K562 (cell line): ENCODE measurements around the gene CCNY. TPM values are rescaled to one million over a fixed set of nuclear protein-coding genes. Genes with fewer than 3 reads are reported as not detected.
A peak's percentile ranks its signal among the peaks of the same experiment; 100 is the strongest.

ENCODE experiments used
- DDX20 ChIP-seq: fragments of 450-650 bp; IDR thresholded peaks from 2 replicates; pipeline ENCODE4 v1.6.1; 2016; ENCODE audit warnings: missing genetic modification characterization, low read depth, mild to moderate bottlenecking, missing compliant biosample characterization, moderate library complexity
- DPF2 ChIP-seq: fragments of 450-650 bp; IDR thresholded peaks from 2 replicates; pipeline ENCODE4 v1.6.1; 2016
- ETV1 ChIP-seq: fragments of 450-650 bp; conservative IDR thresholded peaks from 2 replicates; pipeline ENCODE4 v1.6.1; 2016; ENCODE audit warnings: missing genetic modification characterization, control low read depth, low read depth, missing compliant biosample characterization
- JUNB ChIP-seq: fragments of 450-650 bp; formaldehyde crosslinking; conservative IDR thresholded peaks from 2 replicates; pipeline ENCODE4 v1.4.0; 2020; ENCODE audit warnings: mild to moderate bottlenecking
- MECOM ChIP-seq: fragments of 250-450 bp; sonication (Bioruptor Pico); IDR thresholded peaks from 2 replicates; pipeline ENCODE4 v1.8.0; 2022; ENCODE audit warnings: inconsistent platforms
- NFE2L1 ChIP-seq: fragments of 450-650 bp; IDR thresholded peaks from 2 replicates; pipeline ENCODE4 v1.6.1; 2016; ENCODE audit warnings: missing genetic modification characterization, low read depth, mild to moderate bottlenecking, missing compliant biosample characterization, moderate library complexity, borderline replicate concordance
- PHB2 ChIP-seq: fragments of 450-650 bp; IDR thresholded peaks from 2 replicates; pipeline ENCODE4 v1.6.1; 2017; ENCODE audit warnings: low read depth
- PTBP1 ChIP-seq: fragments of 200-400 bp; formaldehyde crosslinking; IDR thresholded peaks from 2 replicates; pipeline ENCODE4 v1.6.1; 2017; ENCODE audit warnings: low read depth, low read length
- RBM39 ChIP-seq: fragments of 200-400 bp; formaldehyde crosslinking; optimal IDR thresholded peaks from 2 replicates; pipeline ENCODE3; 2018; ENCODE audit warnings: low read depth, low read length
- SNIP1 ChIP-seq: fragments of 450-650 bp; IDR thresholded peaks from 2 replicates; pipeline ENCODE4 v1.7.1; 2017; ENCODE audit warnings: low read depth, mild to moderate bottlenecking
- STAT5A ChIP-seq: IDR thresholded peaks from 2 replicates; pipeline ENCODE4 v1.6.1; 2012; ENCODE audit warnings: low read length, inconsistent platforms, borderline replicate concordance
- THRAP3 ChIP-seq: fragments of 450-650 bp; IDR thresholded peaks from 2 replicates; pipeline ENCODE4 v1.6.1; 2016; ENCODE audit warnings: mild to moderate bottlenecking, inconsistent platforms, borderline replicate concordance
- U2AF2 ChIP-seq: fragments of 200-400 bp; formaldehyde crosslinking; optimal IDR thresholded peaks from 2 replicates; pipeline ENCODE3; 2017; ENCODE audit warnings: low read depth, mild to moderate bottlenecking, low read length
- ZBTB1 ChIP-seq: sonication (generic); formaldehyde crosslinking; IDR thresholded peaks from 2 replicates; pipeline ENCODE4 v1.8.1; 2023; ENCODE audit warnings: missing genetic modification reagents, low read depth, mild to moderate bottlenecking, borderline replicate concordance
- ZNF140 ChIP-seq: fragments of 250-450 bp; sonication (Bioruptor Pico); IDR thresholded peaks from 2 replicates; pipeline ENCODE4 v1.8.0; 2021; ENCODE audit warnings: moderate library complexity, mild to moderate bottlenecking, inconsistent platforms
- ZNF41 ChIP-seq: fragments of 250-450 bp; sonication (Bioruptor Pico); conservative IDR thresholded peaks from 2 replicates; pipeline ENCODE4 v1.4.0; 2020; ENCODE audit warnings: mild to moderate bottlenecking
- ZNF57 ChIP-seq: fragments of 450-650 bp; formaldehyde crosslinking; IDR thresholded peaks from 2 replicates; pipeline ENCODE4 v1.4.0; 2020; ENCODE audit warnings: mild to moderate bottlenecking, moderate library complexity
- ZNF589 ChIP-seq: fragments of 200-800 bp; sonication (Bioruptor generic); IDR thresholded peaks from 2 replicates; pipeline ENCODE4 v1.6.1; 2016; ENCODE audit warnings: low read depth, missing genetic modification characterization, missing compliant biosample characterization
- polyA plus RNA-seq, 8 experiments: library from polyadenylated mRNA; depleted of rRNA in 4 of 8; stranded (reverse) in 5 of 8; unstranded in 3 of 8; fragments of >200 nt; fragmentation: Nextera tagmentation in 2 of 8; fragmentation: Illumina TruSeq in 1 of 8; extraction: Ambion mirVana in 2 of 8; extraction: Trizol in 1 of 8; gene quantifications; 2 replicates each; pipeline versions ENCODE4 v1.2.1 to v1.2.3, GENCODE V29; 2011 to 2014; ENCODE audit warnings: inconsistent platforms in 1 of 8, missing spikeins in 1 of 8
- total RNA-seq, 7 experiments: library from RNA; depleted of rRNA in 6 of 7; stranded (reverse); fragments of >200 nt in 6 of 7; fragmentation: Illumina TruSeq in 2 of 7; extraction: Trizol in 2 of 7; gene quantifications; 2 replicates each; pipeline versions ENCODE4 v1.2.1 to v1.2.3, GENCODE V29; 2011 to 2021; ENCODE audit warnings: low replicate concordance in 1 of 7
- TF ChIP-seq, protein P1 (sequence below): fragments of 450-650 bp; formaldehyde crosslinking; IDR thresholded peaks from 2 replicates; pipeline ENCODE4 v1.4.0; 2022; ENCODE audit warnings: missing genetic modification characterization

The CCNY gene
- total and polyA plus RNA-seq, 9 of the 15 experiments (the other 6 are each of a cell fraction or from before 2014, with no cell fraction given): 8.4 to 109 (median 38.6) TPM

DNA sequence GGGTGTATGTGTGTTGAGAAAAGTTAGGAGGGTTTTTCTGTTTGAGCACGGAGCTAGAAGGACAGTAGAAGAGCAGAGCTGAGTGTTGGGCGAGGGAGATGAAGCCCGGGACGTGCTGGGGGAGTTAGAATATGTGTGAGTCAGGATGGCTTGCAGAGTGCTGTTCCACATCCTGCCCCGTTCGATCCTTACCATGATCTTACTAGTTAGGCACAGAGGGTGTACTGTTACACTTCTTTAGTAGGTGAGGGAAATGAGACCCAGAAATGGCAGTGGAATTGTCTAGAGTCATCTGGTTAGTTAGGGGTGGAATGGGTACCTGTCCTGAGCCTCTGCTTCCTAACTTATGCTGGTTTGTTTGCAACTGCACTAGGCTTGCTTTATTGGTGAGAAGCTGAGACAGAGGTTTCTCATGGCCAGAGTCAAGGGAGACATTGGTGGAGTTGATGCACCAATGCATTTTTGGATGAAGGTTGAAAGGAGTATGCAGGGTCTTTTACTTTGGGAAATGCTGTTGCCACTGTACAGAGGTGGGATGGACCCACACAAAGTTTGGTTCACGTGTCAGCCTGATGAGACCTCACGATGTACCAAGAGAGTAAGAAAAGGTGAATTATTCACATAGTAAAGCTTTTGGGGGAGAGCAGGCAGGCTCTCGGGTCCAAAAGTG is 42.4 kb downstream of the CCNY start (continued):
- TF ChIP-seq, protein P1, sequence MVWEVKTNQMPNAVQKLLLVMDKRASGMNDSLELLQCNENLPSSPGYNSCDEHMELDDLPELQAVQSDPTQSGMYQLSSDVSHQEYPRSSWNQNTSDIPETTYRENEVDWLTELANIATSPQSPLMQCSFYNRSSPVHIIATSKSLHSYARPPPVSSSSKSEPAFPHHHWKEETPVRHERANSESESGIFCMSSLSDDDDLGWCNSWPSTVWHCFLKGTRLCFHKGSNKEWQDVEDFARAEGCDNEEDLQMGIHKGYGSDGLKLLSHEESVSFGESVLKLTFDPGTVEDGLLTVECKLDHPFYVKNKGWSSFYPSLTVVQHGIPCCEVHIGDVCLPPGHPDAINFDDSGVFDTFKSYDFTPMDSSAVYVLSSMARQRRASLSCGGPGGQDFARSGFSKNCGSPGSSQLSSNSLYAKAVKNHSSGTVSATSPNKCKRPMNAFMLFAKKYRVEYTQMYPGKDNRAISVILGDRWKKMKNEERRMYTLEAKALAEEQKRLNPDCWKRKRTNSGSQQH (CRISPR knock-in tag): no peak
- TF ChIP-seq SNIP1 (no peak), ZNF57 (CRISPR knock-in tag) (no peak), JUNB (no peak), PTBP1 (no peak), ZNF589 (CRISPR knock-in tag) (no peak), DDX20 (tag) (no peak), ZNF41 (CRISPR knock-in tag) (no peak), ZNF140 (CRISPR knock-in tag) (no peak), THRAP3 (no peak), ZBTB1 (CRISPR knock-in tag) (no peak), DPF2 (no peak; the same call in 1 of the 2 replicates), ETV1 (tag) (peak; percentile 56), STAT5A (no peak), NFE2L1 (tag) (no peak), MECOM (CRISPR knock-in tag) (no peak), U2AF2 (no peak), PHB2 (no peak), RBM39 (no peak)
